IPS DF 4.7 (cell line): ENCODE results near the gene SUPT3H.
"Not testable (repeated sequence)": the region's sequence is repeated elsewhere in the genome, so short reads cannot be mapped to it uniquely, and the experiment has no call there.

Source experiments
- DNase-seq: peaks from one replicate; pipeline ENCODE4 v3.0.0-alpha.2; 2013; ENCODE audit warnings: low spot score; ENCODE audit errors: extremely low read depth

The SUPT3H gene

DNA sequence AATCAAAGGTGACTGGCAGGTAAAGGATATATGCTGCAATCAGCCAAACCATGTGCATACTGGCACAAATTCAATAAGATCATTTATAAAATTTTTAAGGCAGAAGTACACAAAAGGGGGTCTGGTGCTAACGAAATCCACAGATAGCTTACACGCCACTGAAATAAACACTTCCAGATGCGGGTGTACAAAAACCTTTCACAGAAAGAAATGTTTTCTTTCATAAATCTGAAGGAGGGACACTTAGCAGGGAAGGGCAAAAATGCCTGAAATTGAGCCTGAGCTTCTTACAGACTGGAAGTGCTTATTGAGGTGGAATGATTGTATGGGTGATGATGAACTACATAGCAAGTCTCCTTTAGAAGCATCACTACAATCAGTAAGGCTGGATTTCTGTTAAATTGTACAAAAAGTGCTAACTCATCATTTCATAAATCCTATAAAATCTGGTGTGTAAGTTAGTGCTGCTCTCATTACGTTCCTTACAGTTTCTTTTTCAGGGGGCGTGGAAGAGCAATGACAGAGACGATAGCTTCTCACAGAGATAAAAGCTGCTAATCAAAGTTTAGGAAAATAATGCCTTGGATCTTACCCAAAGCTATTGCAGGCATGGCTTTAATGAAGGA, 458.9 kb downstream of the SUPT3H start:
- no peak for DNase-seq

DNA sequence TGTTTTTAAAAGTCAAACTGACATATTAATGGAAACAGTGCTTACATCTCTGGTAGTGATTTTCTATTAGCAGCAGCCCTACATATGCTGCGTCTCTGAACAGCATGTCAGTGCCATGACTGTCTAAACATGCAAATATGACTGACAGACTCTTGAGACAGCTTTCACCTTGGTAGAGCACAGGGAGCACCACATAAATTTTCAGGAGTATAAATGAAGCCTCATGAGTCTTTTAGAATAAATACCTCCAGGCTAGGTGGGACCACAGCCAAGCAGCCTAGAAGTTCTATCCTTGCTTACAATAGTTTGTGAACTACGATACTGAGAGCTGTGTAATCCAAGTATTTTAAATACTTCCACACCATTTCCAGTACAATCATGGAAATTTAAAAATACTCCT, 460.3 kb downstream of the SUPT3H start:
- no peak for DNase-seq

DNA sequence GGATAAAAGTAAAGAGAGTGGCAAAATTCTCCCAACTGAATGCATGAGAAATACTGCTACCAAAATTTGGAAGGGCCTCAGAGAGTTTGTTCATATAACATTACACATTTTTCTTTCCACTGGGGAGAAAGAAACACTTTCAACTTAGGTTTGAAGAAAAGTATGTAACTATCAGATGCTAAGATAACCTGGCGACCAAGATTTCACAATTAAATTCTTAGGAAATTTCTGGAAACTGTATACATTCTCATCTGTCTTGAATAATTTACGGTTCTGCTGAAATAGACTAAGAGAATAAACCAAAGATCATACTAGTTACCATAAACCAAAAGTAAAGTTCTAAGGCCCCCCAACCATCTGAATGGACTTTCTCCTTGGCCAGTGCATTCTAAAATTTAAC, 462.6 kb downstream of the SUPT3H start:
- DNase-seq = no peak

DNA sequence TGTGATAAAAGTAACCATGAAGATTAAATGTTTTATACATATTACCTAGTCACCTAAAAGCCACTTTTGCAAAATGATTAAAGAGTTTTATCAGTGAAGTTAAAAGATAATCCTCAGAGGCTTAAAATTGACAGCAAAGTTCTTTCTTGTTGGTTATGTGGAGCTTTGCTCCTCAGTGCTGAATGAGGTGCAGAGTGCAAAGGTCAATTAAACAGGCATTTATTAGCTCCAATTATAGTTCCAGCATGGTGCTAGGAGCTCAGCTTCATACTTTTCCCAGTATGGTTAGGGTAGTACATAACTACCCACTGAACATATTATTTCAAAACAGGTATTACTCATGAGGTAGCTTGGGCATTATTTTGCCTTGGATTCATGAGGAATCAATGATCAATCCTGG, 463.6 kb downstream of the SUPT3H start:
- no peak for DNase-seq

DNA sequence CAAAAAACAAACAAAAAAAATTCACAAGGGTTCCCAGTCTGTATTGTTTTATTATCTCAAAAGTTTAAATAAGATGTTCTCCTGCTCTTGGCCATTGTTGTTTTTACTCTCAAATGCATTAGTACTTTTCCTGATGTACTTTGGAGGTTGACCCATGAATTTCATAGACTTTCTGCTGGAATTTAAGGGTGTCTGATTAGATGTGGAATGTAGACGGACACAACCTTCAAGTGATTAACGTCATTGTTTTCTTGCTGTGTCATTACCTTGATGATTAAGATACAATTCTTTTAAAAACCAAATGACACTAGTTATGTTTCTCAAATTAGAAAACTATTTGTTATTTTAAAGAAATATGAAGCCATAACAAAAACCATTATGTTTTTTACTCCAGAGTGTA, 471.0 kb downstream of the SUPT3H start:
- DNase-seq = no peak

DNA sequence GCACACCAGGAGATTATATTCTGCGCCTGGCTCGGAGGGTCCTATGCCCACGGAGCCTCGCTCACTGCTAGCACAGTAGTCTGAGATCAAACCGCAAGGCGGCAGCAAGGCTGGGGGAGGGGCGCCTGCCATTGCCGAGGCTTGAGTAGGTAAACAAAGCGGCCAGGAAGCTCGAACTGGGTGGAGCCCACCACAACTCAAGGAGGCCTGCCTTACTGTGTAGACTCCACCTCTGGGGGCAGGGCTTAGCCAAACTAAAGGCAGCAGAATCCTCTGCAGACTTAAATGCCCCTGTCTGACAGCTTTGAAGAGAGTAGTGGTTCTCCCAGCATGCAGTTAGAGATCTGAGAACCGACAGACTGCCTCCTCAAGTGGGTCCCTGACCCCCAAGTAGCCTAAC, 477.4 kb downstream of the SUPT3H start:
- not testable (repeated sequence) for DNase-seq

DNA sequence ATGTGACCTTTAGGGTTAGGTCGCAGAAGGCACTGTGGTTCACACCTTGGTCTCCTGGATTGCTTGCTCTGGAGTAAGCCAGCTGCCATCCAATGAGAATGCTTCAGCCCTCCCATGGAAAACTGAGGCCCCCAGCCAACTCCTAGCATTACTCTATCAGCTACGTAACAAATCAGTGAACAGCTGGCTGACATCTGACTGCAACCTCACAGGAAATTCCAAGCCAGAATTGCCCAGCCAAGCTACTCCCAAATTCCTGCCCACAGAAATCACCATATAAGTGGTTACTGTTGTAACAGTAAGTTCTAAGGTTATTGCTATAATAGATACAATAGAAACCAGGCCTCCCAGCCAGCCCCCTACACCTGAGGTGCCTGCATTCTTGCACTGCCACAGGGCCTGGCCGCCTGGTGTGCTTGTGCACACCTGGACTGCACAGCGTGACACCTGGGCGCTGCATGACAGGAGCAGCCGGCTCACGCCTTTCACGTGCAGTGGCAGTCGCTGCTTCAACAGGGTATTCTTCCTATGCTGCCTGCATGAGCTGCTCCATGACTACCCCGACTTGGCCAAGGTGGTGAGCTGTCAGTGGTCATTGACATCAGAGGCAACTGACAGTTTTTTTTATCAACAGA, 479.3 kb downstream of the SUPT3H start:
- DNase-seq = no peak

DNA sequence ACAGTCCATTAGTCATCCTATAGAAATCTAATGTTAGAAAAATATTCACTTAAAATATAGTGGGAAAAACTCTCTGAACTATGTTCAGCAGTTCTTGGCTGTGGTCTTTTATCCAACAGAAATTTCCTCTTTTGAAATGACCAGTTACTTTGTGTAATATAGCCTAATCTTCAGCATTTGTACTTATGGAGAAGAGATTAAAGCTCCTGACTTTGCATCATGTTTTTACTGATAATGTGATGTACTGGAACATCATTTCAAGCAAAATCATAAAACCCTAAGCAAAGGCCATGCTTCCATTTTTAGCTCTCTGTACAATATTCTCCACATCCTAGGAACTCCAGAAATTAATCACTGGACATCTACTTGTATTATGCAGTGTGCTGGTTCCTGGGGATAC, 480.4 kb downstream of the SUPT3H start:
- DNase-seq = no peak

DNA sequence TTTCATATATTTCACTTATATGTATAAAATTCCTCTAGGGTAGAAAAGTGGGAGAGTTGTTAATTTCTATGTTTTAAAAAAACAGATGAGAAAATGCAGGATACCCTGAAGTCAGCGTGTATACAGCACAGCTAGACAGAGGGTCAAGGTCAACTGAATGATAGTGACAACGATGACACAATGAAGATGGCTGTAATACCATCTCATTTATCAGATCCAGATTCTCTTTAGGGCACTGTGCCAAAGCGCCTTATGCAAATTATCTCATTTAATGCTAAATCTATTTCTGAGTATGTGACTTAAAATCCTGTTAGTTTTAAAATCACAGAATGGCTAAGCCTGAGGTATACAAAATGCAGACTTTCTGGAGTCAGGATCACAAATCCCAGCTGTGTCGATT, 481.0 kb downstream of the SUPT3H start:
- DNase-seq = no peak

DNA sequence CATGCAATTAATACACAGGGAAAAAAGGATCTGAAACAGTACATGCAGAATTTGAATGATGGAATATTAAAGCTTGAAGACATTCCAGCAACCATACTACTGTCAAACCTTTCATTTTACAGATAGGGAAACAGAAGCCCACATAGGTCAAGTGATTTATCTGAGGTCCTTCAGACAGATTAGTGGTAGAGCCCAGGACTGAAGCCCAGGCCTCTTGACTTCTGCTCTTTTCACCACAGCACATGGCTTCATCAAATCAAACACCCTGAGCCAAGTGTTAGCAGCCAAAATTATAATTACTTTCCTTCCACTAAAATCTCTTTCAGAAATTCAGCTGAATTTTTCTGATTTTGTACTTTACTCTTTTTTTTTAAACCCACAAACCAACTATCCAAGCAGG, 485.2 kb downstream of the SUPT3H start:
- no peak for DNase-seq

DNA sequence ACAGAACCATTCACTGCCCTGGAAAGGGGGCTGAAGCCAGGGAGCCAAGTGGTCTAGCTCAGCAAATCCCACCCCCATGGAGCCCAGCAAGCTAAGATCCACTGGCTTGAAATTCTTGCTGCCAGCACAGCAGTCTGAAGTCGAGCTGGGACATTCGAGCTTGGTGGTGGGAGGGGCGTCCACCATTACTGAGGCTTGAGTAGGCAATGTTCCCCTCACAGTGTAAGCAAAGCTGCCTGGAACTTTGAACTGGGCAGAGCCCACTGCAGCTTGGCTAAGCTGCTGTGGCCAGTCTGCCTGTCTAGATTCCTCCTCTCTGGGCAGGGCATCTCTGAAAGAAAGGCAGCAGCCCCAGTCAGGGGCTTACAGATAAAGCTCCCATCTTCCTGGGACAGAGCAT, 498.7 kb downstream of the SUPT3H start:
- not testable (repeated sequence) for DNase-seq

DNA sequence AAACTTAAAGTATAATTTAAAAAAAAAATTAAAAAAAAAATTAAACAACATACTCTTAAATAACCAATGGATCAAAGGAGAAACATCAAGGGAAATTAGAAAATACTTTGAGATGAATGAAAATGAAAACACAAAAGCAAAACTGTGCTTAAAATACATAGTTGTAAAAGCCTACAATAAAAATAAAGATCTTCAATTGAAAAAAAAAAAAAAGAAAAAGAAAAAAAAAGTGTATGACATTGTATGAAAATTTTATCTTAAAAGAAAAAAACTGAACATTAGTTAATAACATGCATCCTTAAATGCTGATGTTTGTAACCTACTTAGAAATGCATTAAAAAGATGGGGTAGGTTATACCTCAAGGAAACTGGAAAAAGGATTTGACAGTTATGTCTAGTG, 501.1 kb downstream of the SUPT3H start:
- not testable (repeated sequence) for DNase-seq

DNA sequence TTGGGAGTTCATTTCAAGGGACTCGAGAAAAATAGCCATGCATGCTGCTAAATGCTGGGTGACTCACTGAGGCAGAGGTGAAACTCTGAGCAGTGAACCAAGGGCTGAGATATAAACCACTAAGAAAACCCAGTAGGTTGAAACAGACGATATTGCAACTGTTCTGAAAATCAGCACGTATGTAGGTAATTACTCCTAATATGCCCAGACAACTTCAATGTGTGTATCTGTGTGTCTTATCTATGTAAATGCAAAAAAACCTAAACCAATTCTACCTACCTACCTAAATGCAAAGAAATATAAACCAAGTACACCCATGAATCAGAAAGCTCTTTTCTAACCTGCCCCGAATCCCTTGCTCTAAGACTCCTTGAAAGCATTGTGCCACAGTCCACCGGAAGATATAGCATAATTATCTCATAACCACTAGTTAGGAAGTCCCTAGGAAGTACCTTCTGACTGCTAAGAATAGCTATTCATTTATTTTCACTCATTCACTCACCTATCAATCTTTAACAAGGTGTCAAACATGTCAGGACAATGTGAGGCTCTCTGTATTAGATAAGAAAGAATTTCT, 508.3 kb downstream of the SUPT3H start:
- DNase-seq = no peak

DNA sequence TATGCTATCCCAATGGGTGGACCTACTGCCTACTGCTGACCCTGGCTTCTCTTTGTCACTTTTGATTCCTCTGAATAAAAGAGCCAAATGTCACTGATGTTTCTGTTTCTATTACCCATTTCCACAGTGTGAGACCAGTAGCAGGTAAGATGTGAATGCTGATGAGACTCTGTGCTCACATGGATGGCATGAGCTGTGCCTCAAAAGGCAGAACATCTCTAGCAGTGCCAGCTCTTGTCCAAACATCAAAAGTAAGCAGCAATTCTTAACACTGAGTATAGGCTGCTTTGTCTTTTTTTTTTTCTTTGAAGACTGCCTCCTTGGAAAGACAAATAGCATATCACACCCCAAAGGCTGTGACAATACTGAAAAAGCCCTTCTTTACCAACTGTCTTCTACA, 508.8 kb downstream of the SUPT3H start:
- no peak for DNase-seq

DNA sequence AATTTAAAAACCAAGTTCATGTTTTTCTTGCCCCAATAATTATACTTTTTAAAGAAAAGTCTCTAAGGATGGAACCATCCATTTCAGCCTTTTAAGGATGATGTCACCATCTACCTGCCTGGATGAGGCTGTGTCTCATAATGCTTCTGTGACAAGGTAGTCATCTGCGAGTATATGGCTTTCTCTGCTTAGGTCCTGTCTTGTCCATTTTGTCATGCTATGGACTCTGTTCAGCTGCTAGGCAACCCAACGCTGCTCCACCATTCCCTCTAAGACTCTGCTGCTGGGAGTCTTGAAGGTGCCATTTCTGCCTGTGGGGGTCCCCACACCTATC, 509.4 kb downstream of the SUPT3H start:
- no peak for DNase-seq

DNA sequence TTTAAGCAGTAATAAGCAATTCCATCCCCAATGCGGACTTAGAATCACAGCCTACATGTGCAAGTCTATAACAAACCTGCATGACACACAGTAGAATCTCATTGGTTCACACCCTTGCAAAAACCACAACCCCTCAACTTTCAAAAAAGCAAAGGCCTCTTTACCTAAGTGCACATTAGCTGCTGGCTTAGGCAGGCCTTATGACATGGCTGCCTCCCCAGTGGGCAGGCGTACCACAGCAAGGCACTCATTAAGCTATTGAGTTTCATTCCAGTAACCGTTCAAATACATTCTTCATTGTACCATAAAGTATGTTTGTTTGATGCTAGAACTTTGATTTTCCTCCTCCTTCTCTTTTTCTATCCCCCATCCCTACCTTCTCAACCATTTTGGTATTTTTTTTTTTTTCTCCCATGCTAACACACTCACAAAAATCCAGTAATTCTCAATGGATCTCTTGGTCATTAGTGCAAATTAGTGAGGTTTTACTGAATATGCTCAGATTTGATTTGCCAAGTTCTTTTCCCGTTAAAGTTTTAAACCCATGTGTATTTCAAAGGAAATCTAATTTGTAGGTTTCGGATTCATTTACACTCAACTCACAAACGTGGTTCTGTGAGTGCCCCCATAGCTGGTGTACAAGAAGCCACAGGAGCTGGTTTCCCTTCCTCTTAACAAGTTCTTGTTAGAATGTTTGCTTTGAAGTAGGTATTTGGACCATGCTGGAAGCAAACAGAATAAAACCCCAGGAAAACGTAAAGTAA, 510.0 kb downstream of the SUPT3H start:
- no peak for DNase-seq

DNA sequence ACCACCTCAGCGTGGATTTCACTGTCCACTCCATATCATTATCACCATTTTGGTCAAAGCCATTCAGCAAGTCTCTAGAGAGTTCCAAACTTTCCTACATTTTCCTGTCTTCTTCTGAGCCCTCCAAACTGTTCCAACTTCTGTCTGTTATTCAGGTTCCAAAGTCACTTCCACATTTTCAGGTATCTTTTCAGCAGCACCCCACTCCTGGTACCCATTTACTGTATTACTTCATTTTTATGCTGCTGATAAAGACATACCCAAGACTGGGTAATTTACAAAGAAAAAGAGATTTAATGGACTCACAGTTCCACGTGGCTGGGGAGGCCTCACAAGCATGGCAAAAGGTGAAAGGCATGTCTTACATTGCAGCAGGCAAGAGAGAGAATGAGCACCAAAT, 512.5 kb downstream of the SUPT3H start:
- DNase-seq = not testable (repeated sequence)

DNA sequence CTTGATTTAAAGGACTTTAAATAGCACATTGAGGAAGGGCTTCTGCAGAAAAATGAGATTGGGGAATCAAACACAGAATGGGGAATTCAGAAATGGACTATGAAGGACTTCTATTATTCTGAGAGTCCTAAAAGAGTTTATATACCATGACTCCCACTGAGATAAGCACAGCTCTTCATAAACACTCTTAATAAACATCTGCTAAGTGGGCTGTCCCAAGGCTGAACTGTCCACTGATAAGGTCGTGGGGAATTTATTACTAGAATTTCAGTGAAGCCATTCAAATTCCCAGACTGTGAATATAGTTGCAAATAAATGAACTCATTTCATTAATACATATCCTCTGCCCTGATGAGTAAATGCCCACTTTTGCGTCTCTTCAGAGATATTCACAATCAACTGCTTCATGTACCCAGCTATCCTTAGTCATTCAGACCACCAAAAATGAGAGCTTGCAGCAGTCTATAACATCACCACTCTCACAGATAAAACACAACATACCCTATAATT, 517.8 kb downstream of the SUPT3H start:
- DNase-seq = no peak

DNA sequence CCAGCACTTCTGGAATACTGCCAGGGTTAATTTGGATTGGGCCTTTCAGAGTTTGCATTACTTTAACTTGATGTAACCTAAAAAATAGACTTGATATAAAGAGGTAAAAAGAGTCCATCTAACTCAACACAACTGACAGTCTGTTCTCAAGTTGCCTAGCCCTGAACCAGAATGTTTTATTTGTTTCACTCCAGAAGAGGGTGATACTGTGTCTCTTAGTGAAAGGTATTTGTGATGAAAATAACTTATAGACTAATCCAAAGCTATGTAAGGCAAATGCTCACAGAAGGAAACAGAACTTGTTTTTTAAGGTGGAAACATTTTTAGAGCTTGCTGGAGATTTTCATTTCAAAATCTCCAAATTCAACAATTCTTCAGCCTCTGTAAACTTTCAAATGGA, 518.7 kb downstream of the SUPT3H start:
- no peak for DNase-seq

DNA sequence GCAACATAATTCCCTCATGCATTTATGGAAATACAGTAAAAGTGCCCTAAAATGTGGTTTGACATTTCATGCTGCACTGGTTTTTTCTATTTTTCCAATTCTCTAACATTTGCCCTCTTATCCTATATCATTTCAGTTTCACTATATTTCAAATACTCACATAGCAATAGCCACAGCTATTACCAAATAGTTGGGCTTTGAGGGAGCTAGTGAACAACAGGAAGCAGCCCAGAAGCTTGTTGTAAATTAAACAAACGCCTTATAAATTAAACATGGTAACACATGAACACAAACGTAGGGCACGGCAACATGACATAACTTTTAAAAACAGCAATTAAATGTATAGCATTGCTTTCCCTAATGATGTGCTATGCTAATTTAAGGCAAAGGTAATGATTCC, 521.3 kb downstream of the SUPT3H start:
- no peak for DNase-seq

DNA sequence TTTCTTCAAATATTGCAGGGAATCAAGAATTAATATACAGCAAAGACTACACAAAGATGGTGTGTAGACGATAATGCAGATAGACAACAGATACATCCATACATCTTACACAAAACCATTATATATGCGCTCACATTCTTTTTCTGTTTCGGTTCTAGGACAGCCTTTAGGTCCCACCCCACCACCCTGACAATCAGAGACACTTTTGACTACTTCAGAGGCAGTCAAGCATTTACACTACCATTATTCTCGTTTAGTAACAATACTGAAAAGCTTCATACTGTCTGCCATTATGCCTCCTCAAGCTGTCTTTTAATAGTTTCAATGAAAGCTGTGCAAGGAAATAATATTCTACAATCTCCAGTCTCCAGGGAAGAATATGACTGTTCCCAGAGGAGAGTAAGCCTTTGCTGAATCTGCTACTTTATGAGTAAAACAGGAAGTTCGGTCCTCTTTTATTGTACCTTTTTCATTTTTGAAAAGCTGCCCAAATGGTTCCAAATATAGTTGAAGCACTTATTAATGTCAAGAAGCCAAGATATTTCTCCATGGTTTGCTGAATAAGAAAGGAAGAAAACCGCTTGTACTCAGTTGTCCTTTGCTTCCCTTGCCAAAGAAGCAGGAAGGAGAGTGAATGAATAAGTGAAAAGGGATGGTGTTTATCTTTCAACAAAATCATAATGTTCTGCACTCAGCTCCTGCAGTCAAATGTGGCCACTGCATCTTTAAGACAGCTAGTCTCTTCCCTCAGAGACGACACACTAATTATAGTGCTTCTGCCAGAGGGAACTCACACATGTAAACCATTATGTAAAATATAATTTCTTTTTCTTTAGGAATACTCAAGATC, 521.9 kb downstream of the SUPT3H start:
- no peak for DNase-seq
